ENCODE results near the gene MFRP.

GRCh38 chr11:119295178-119295577, 51.3 kb downstream of the MFRP start:
- TF ChIP-seq, protein P1, sequence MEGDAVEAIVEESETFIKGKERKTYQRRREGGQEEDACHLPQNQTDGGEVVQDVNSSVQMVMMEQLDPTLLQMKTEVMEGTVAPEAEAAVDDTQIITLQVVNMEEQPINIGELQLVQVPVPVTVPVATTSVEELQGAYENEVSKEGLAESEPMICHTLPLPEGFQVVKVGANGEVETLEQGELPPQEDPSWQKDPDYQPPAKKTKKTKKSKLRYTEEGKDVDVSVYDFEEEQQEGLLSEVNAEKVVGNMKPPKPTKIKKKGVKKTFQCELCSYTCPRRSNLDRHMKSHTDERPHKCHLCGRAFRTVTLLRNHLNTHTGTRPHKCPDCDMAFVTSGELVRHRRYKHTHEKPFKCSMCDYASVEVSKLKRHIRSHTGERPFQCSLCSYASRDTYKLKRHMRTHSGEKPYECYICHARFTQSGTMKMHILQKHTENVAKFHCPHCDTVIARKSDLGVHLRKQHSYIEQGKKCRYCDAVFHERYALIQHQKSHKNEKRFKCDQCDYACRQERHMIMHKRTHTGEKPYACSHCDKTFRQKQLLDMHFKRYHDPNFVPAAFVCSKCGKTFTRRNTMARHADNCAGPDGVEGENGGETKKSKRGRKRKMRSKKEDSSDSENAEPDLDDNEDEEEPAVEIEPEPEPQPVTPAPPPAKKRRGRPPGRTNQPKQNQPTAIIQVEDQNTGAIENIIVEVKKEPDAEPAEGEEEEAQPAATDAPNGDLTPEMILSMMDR (IDR thresholded peaks at IDR 0.05; ENCODE audit: insufficient read depth, low read length, poor library complexity, severe bottlenecking) = no peak
- TF ChIP-seq EZH2phosphoT487 (conservative IDR thresholded peaks at IDR 0.05; ENCODE audit: low read length) = no peak
